ENCODE measurements around the gene ZNF146.

Gene ZNF146

GRCh38 chr19:36256853-36257519 is 42.1 kb downstream of the ZNF146 start:
- ChIA-PET CTCF (no interaction called here), POLR2A (no interaction called here)
- TF ChIP-seq CTBP1 (IDR thresholded peaks at IDR 0.05; ENCODE audit: borderline replicate concordance) (no peak), LEF1 (IDR thresholded peaks at IDR 0.05; ENCODE audit: borderline replicate concordance) (no peak), ZNF384 (IDR thresholded peaks at IDR 0.05) (no peak), SP1 (IDR thresholded peaks at IDR 0.05) (no peak), HDGF (IDR thresholded peaks at IDR 0.05; ENCODE audit: borderline replicate concordance) (no peak), PKNOX1 (IDR thresholded peaks at IDR 0.05) (no peak), TARDBP (IDR thresholded peaks at IDR 0.05) (no peak), L3MBTL2 (conservative IDR thresholded peaks at IDR 0.05) (no peak)
- DNase-seq (ENCODE audit: extremely low spot score) = no peak

GRCh38 chr19:36257520-36257876 is 42.6 kb downstream of the ZNF146 start:
- TF ChIP-seq SUZ12 (IDR thresholded peaks at IDR 0.05) = no peak
- no peak for TF ChIP-seq SP1 (IDR thresholded peaks at IDR 0.05)
- TF ChIP-seq PKNOX1 (IDR thresholded peaks at IDR 0.05) = no peak
- TF ChIP-seq BHLHE40 (IDR thresholded peaks at IDR 0.05; ENCODE audit: borderline replicate concordance) = no peak
- TF ChIP-seq FOXM1 (IDR thresholded peaks at IDR 0.05; ENCODE audit: borderline replicate concordance) = no peak
- ChIA-PET CTCF (no interaction called here), POLR2A (no interaction called here)
- DNase-seq (ENCODE audit: extremely low spot score) = no peak

- POLR2A ChIA-PET = no interaction called here
- no peak for TF ChIP-seq L3MBTL2 (conservative IDR thresholded peaks at IDR 0.05)
- no peak for TF ChIP-seq BHLHE40 (IDR thresholded peaks at IDR 0.05; ENCODE audit: borderline replicate concordance)
- no peak for TF ChIP-seq ELF4 (IDR thresholded peaks at IDR 0.05)
- TF ChIP-seq TARDBP (IDR thresholded peaks at IDR 0.05) = no peak
- TF ChIP-seq FOXM1 (IDR thresholded peaks at IDR 0.05; ENCODE audit: borderline replicate concordance) = no peak
- no peak for TF ChIP-seq CTBP1 (IDR thresholded peaks at IDR 0.05; ENCODE audit: borderline replicate concordance)
- TF ChIP-seq SUZ12 (IDR thresholded peaks at IDR 0.05) = no peak
- TF ChIP-seq ARNT (IDR thresholded peaks at IDR 0.05) = no peak
- no peak for TF ChIP-seq HDGF (IDR thresholded peaks at IDR 0.05; ENCODE audit: borderline replicate concordance)
- no peak for TF ChIP-seq NFRKB (IDR thresholded peaks at IDR 0.05)
- no peak for TF ChIP-seq LEF1 (IDR thresholded peaks at IDR 0.05; ENCODE audit: borderline replicate concordance)
- TF ChIP-seq PKNOX1 (IDR thresholded peaks at IDR 0.05) = no peak
- no peak for TF ChIP-seq SP1 (IDR thresholded peaks at IDR 0.05)
- TF ChIP-seq FOXK2 (IDR thresholded peaks at IDR 0.05) = no peak
- TF ChIP-seq FOXA1 (IDR thresholded peaks at IDR 0.05) = no peak
- TF ChIP-seq ZNF384 (IDR thresholded peaks at IDR 0.05) = no peak
- CTCF ChIA-PET = no interaction called here
- DNase-seq (ENCODE audit: extremely low spot score) = no peak
Observed at GRCh38 chr19:36258028-36258875, 43.3 kb downstream of the ZNF146 start.

- no peak for TF ChIP-seq SUZ12 (IDR thresholded peaks at IDR 0.05)
- no peak for TF ChIP-seq FOXA1 (IDR thresholded peaks at IDR 0.05)
- no peak for TF ChIP-seq FOXK2 (IDR thresholded peaks at IDR 0.05)
- TF ChIP-seq PKNOX1 (IDR thresholded peaks at IDR 0.05) = no peak
- TF ChIP-seq TARDBP (IDR thresholded peaks at IDR 0.05) = no peak
- ChIA-PET POLR2A (no interaction called here), CTCF (no interaction called here)
- no peak for DNase-seq (ENCODE audit: extremely low spot score)
Observed at GRCh38 chr19:36259211-36259610, 44.3 kb downstream of the ZNF146 start.

GRCh38 chr19:36265064-36265463 is 50.2 kb downstream of the ZNF146 start:
- no peak for TF ChIP-seq PKNOX1 (IDR thresholded peaks at IDR 0.05)
- TF ChIP-seq LEF1 (IDR thresholded peaks at IDR 0.05; ENCODE audit: borderline replicate concordance) = no peak
- TF ChIP-seq NFRKB (IDR thresholded peaks at IDR 0.05) = no peak
- TF ChIP-seq ZNF384 (IDR thresholded peaks at IDR 0.05) = no peak
- TF ChIP-seq SUZ12 (IDR thresholded peaks at IDR 0.05) = no peak
- TF ChIP-seq ELF4 (IDR thresholded peaks at IDR 0.05) = no peak
- no peak for TF ChIP-seq CTBP1 (IDR thresholded peaks at IDR 0.05; ENCODE audit: borderline replicate concordance)
- no peak for TF ChIP-seq FOXA1 (IDR thresholded peaks at IDR 0.05)
- no peak for TF ChIP-seq BHLHE40 (IDR thresholded peaks at IDR 0.05; ENCODE audit: borderline replicate concordance)
- TF ChIP-seq L3MBTL2 (conservative IDR thresholded peaks at IDR 0.05) = no peak
- TF ChIP-seq FOXM1 (IDR thresholded peaks at IDR 0.05; ENCODE audit: borderline replicate concordance) = no peak
- TF ChIP-seq SP1 (IDR thresholded peaks at IDR 0.05) = no peak
- TF ChIP-seq TARDBP (IDR thresholded peaks at IDR 0.05) = no peak
- no peak for TF ChIP-seq HDGF (IDR thresholded peaks at IDR 0.05; ENCODE audit: borderline replicate concordance)
- TF ChIP-seq ARNT (IDR thresholded peaks at IDR 0.05) = no peak
- TF ChIP-seq FOXK2 (IDR thresholded peaks at IDR 0.05) = no peak
- POLR2A ChIA-PET = no interaction called here
- CTCF ChIA-PET = no interaction called here
- no peak for DNase-seq (ENCODE audit: extremely low spot score)
